ENCODE results near the gene USH1C.

- TF ChIP-seq GATA3 (IDR thresholded peaks at IDR 0.05; ENCODE audit: low read depth, low read length) (no peak), GATA2 (IDR thresholded peaks at IDR 0.05; ENCODE audit: low read depth, low read length) (no peak)
Measured at GRCh38 chr11:17506314-17506713, 37.9 kb downstream of the USH1C start.
